A549 (cell line): Measurements from ENCODE around the gene GNAL. TPM values are rescaled to one million over a fixed set of nuclear protein-coding genes. Genes with fewer than 3 reads are reported as not detected.

ENCODE experiments used
- ATAC-seq, 2 experiments: fragments of 200-7000 bp in 1 of 2; fragments of >200 bp in 1 of 2; cut with Nextera tagmentation in 1 of 2; cut with Tn5 transposase in 1 of 2; 3 replicates each; pipeline versions ENCODE4 v1.8.0 to v1.9.1; 2018 to 2020; ENCODE audit warnings: mild to moderate bottlenecking in 1 of 2, moderate library complexity in 1 of 2
- CTCF ChIA-PET: fragments of 300-600 bp; sonication (Branson Sonifier 250); formaldehyde crosslinking; extraction: SDS; loops from one replicate; lab custom pipeline; 2021; ENCODE audit warnings: antibody characterized with exemption, inconsistent platforms; lab: Yijun Ruan, JAX
- POLR2A ChIA-PET: fragments of 350-600 bp; formaldehyde crosslinking; extraction: SDS; loops from one replicate; lab custom pipeline; 2021; ENCODE audit warnings: antibody characterized with exemption, inconsistent platforms; lab: Yijun Ruan, JAX
- DNase-seq, 2 experiments: peaks; one replicate each; pipeline versions ENCODE4 v3.0.0 to v3.0.0-alpha.2; 2011 to 2016; ENCODE audit warnings: low read depth in 1 of 2, low spot score in 1 of 2
- FAIRE-seq: peaks from 2 replicates; lab custom pipeline; 2011; peaks lifted over from hg19 to GRCh38; lab: Jason Lieb, UNC
- H3K27ac ChIP-seq, 2 experiments: fragments of >200 bp; sonication (Bioruptor Twin); formaldehyde crosslinking; 3 replicates each; pipeline ENCODE4 v1.5.1; 2016 to 2017
- H3K4me1 ChIP-seq: fragments of >200 bp; sonication (Bioruptor Twin); formaldehyde crosslinking; 3 replicates; pipeline ENCODE4 v1.6.1; 2016
- H3K4me2 ChIP-seq: fragments of >200 bp; sonication (Bioruptor Twin); formaldehyde crosslinking; 3 replicates; pipeline ENCODE4 v1.6.1; 2016
- H3K4me3 ChIP-seq: fragments of >200 bp; sonication (Bioruptor Twin); formaldehyde crosslinking; 3 replicates; pipeline ENCODE4 v1.5.1; 2016
- H3K9me3 ChIP-seq: fragments of >200 bp; sonication (Bioruptor Twin); formaldehyde crosslinking; 3 replicates; pipeline ENCODE4 v1.6.1; 2016
- BCL3 ChIP-seq: fragments of >200 bp; sonication (Bioruptor Twin); formaldehyde crosslinking; IDR thresholded peaks from 3 replicates; pipeline ENCODE4 v1.6.1; 2016
- CBX2 ChIP-seq: fragments of 200-600 bp; sonication (generic); IDR thresholded peaks from 2 replicates; pipeline ENCODE4 v1.6.1; 2016; ENCODE audit warnings: low read depth, mild to moderate bottlenecking, borderline replicate concordance
- CBX8 ChIP-seq: fragments of 200-600 bp; sonication (generic); IDR thresholded peaks from 2 replicates; pipeline ENCODE4 v1.6.1; 2016
- CTCF ChIP-seq: fragments of >200 bp; sonication (Bioruptor Twin); formaldehyde crosslinking; IDR thresholded peaks from 3 replicates; pipeline ENCODE4 v1.5.1; 2016
- EHMT2 ChIP-seq: fragments of 200-600 bp; sonication (generic); IDR thresholded peaks from 2 replicates; pipeline ENCODE4 v1.6.1; 2016; ENCODE audit warnings: antibody characterized with exemption, low read depth, mild to moderate bottlenecking, moderate library complexity
- ELK1 ChIP-seq: fragments of 150-350 bp; IDR thresholded peaks from 2 replicates; pipeline ENCODE4 v1.6.1; 2014; ENCODE audit warnings: low read depth, mild to moderate bottlenecking, low read length
- EP300 ChIP-seq, 2 experiments: fragments of >200 bp; sonication (Bioruptor Twin); formaldehyde crosslinking; IDR thresholded peaks; 2 replicates in 1 of 2; 3 replicates in 1 of 2; pipeline ENCODE4 v1.6.1; 2016 to 2017
- FOSL2 ChIP-seq, 2 experiments: fragments of 450-650 bp in 1 of 2; fragments of >200 bp in 1 of 2; sonication (Bioruptor Twin) in 1 of 2; formaldehyde crosslinking; IDR thresholded peaks; 2 replicates each; pipeline versions ENCODE4 v1.5.0 to v1.6.1; 2016 to 2020; ENCODE audit warnings: mild to moderate bottlenecking in 1 of 2, moderate library complexity in 1 of 2
- FOXS1 ChIP-seq: fragments of 250-450 bp; sonication (Bioruptor Pico); IDR thresholded peaks from 2 replicates; pipeline ENCODE4 v1.5.0; 2020; ENCODE audit warnings: mild to moderate bottlenecking, moderate library complexity
- HES2 ChIP-seq: fragments of >200 bp; sonication (Bioruptor Twin); formaldehyde crosslinking; IDR thresholded peaks from 2 replicates; pipeline ENCODE4 v1.6.1; 2016
- HMGXB4 ChIP-seq: fragments of 250-450 bp; sonication (Bioruptor Pico); IDR thresholded peaks from 2 replicates; pipeline ENCODE4 v1.5.0; 2021; ENCODE audit warnings: mild to moderate bottlenecking, moderate library complexity, borderline replicate concordance
- HOXA7 ChIP-seq: fragments of 250-450 bp; sonication (Bioruptor Pico); IDR thresholded peaks from 2 replicates; pipeline ENCODE4 v1.5.0; 2020; ENCODE audit warnings: mild to moderate bottlenecking, moderate library complexity
- JUN ChIP-seq, 2 experiments: fragments of >200 bp; sonication (Bioruptor Twin); formaldehyde crosslinking; IDR thresholded peaks; 2 replicates in 1 of 2; 3 replicates in 1 of 2; pipeline ENCODE4 v1.6.1; 2016 to 2017
- JUNB ChIP-seq: fragments of >200 bp; sonication (Bioruptor Twin); formaldehyde crosslinking; IDR thresholded peaks from 2 replicates; pipeline ENCODE4 v1.6.1; 2016
- KDM5A ChIP-seq: fragments of 200-600 bp; sonication (generic); IDR thresholded peaks from 2 replicates; pipeline ENCODE4 v1.6.1; 2016; ENCODE audit warnings: antibody characterized with exemption, mild to moderate bottlenecking
- NPAS2 ChIP-seq: fragments of 250-450 bp; sonication (Bioruptor Pico); IDR thresholded peaks from 2 replicates; pipeline ENCODE4 v1.8.0; 2022; ENCODE audit warnings: mild to moderate bottlenecking, moderate library complexity, borderline replicate concordance
- NR3C1 ChIP-seq: fragments of >200 bp; sonication (Bioruptor Twin); formaldehyde crosslinking; IDR thresholded peaks from 3 replicates; pipeline ENCODE4 v1.6.1; 2017
- PHF8 ChIP-seq: fragments of 200-600 bp; sonication (generic); IDR thresholded peaks from 2 replicates; pipeline ENCODE4 v1.6.1; 2016; ENCODE audit warnings: low read depth, mild to moderate bottlenecking, antibody characterized with exemption, moderate library complexity, borderline replicate concordance
- POLR2AphosphoS2 ChIP-seq: conservative IDR thresholded peaks from 2 replicates; pipeline ENCODE4 v1.6.1; 2012; ENCODE audit warnings: low read length, improper control_type of control experiment, inconsistent platforms
- RFX5 ChIP-seq: fragments of 450-650 bp; IDR thresholded peaks from 2 replicates; pipeline ENCODE4 v1.7.1; 2014; ENCODE audit warnings: antibody characterized with exemption, mild to moderate bottlenecking, moderate library complexity
- SMC3 ChIP-seq: fragments of >200 bp; sonication (Bioruptor Twin); formaldehyde crosslinking; IDR thresholded peaks from 3 replicates; pipeline ENCODE4 v1.6.1; 2018; ENCODE audit warnings: inconsistent platforms
- SREBF2 ChIP-seq: fragments of 450-650 bp; IDR thresholded peaks from 2 replicates; pipeline ENCODE4 v1.6.1; 2014; ENCODE audit warnings: mild to moderate bottlenecking, moderate library complexity
- TFCP2L1 ChIP-seq: fragments of 250-450 bp; sonication (Bioruptor Pico); IDR thresholded peaks from 2 replicates; pipeline ENCODE4 v1.5.0; 2021; ENCODE audit warnings: mild to moderate bottlenecking
- TP53 ChIP-seq: fragments of 250-450 bp; sonication (Bioruptor Pico); IDR thresholded peaks from 2 replicates; pipeline ENCODE4 v1.5.0; 2021; ENCODE audit warnings: mild to moderate bottlenecking, moderate library complexity
- ZC3H11A ChIP-seq: fragments of 450-650 bp; IDR thresholded peaks from 2 replicates; pipeline ENCODE4 v1.6.1; 2014; ENCODE audit warnings: antibody characterized with exemption, mild to moderate bottlenecking
- ZFP36 ChIP-seq: fragments of 450-650 bp; IDR thresholded peaks from 2 replicates; pipeline ENCODE4 v1.6.1; 2014; ENCODE audit warnings: borderline replicate concordance; ENCODE audit not compliant: partially characterized antibody
- ZNF302 ChIP-seq: fragments of 250-450 bp; sonication (Bioruptor Pico); IDR thresholded peaks from 2 replicates; pipeline ENCODE4 v1.9.0; 2021; ENCODE audit warnings: inconsistent platforms, mild to moderate bottlenecking, moderate library complexity
- ZSCAN20 ChIP-seq: fragments of 250-450 bp; sonication (Bioruptor Pico); IDR thresholded peaks from 2 replicates; pipeline ENCODE4 v1.8.0; 2022; ENCODE audit warnings: mild to moderate bottlenecking, moderate library complexity
- WGBS: methylation state at CpG from one replicate; pipeline ENCODE4 v1.1.6; 2017; ENCODE audit errors: missing lambda C conversion rate; 5-methylcytosine and 5-hydroxymethylcytosine counted together
- polyA plus RNA-seq, 4 experiments: library from polyadenylated mRNA; depleted of rRNA in 3 of 4; stranded (reverse); fragments of >200 nt; fragmentation: RNase III in 1 of 4; extraction: RNeasy Plus Mini Kit Qiagen cat#74134 plus additional on column Dnase treatment in 1 of 4; gene quantifications; 2 replicates in 3 of 4; 3 replicates in 1 of 4; pipeline ENCODE4 v1.2.3, GENCODE V29; 2011 to 2017

GNAL gene
- polyA plus RNA-seq, 2 of the 4 experiments (the other 2 are of a cell fraction), result 5.1 to 12.9 TPM

- TF ChIP-seq ELK1 (no peak), PHF8 (no peak), CBX8 (no peak), SMC3 (no peak), EP300 (IDR thresholded peaks at IDR 0.05) (no peak), FOSL2 (IDR thresholded peaks at IDR 0.05) (no peak), FOSL2 (CRISPR knock-in tag; IDR thresholded peaks at IDR 0.05) (no peak), CBX2 (no peak), HMGXB4 (CRISPR knock-in tag) (no peak)
These were observed 47.6 kb downstream of the GNAL start (continued) for GRCh38 chr18:11736656-11737055.

- H3K4me2 ChIP-seq, result no peak overlapping the region
- H3K9me3 ChIP-seq, result no peaks in the 10 kb centered on the region
- DNase-seq (no peak), FAIRE-seq (no peak), ATAC-seq (no peak)
- POLR2A ChIA-PET, result no interaction called here
- H3K4me3 ChIP-seq, result no peak overlapping the region
- H3K4me1 ChIP-seq, result 0 out of 3 replicates have a peak, but pooled peaks cover 3% of the 10 kb centered on the region
- H3K27ac ChIP-seq, result no peak overlapping the region
- TF ChIP-seq EP300 (IDR thresholded peaks at IDR 0.05) (no peak), ZFP36 (no peak), TP53 (no peak), NR3C1 (no peak), TFCP2L1 (no peak), HOXA7 (CRISPR knock-in tag) (no peak), RFX5 (no peak)
- WGBS, result 80% methylated on average over 7 of the region's 7 CpGs
- CTCF ChIA-PET, result interaction anchor here (0.6 to 3.2 kb wide), 5 partner anchors 12 to 255 kb away, joined by 3 to 12 read pairs (median 4); no protein-coding TSS in a partner anchor
These were observed 50.8 kb downstream of the GNAL start for GRCh38 chr18:11739893-11740292.

- FAIRE-seq (no peak), DNase-seq (no peak), ATAC-seq (no peak)
- ChIA-PET POLR2A (no interaction called here), CTCF (interaction anchor here (0.6 to 3.2 kb wide), 6 partner anchors 13 to 254 kb away, joined by 3 to 12 read pairs (median 4); no protein-coding TSS in a partner anchor)
- 82% methylated on average over 2 of the region's 2 CpGs for WGBS
- Histone ChIP-seq H3K4me1 (0 out of 3 replicates have a peak, but pooled peaks cover 3% of the 10 kb centered on the region), H3K4me3 (no peak overlapping the region), H3K27ac (no peak overlapping the region), H3K4me2 (no peak overlapping the region), H3K9me3 (no peaks in the 10 kb centered on the region)
- TF ChIP-seq JUN (IDR thresholded peaks at IDR 0.05), result no peak
- no peak for TF ChIP-seq ZSCAN20 (CRISPR knock-in tag)
- TF ChIP-seq TP53, result no peak
- no peak for TF ChIP-seq NPAS2 (CRISPR knock-in tag)
- no peak for TF ChIP-seq EHMT2
- TF ChIP-seq HES2, result no peak
- no peak for TF ChIP-seq FOXS1 (CRISPR knock-in tag)
- no peak for TF ChIP-seq JUNB
- no peak for TF ChIP-seq SREBF2
- TF ChIP-seq POLR2AphosphoS2, result no peak
- no peak for TF ChIP-seq ZNF302 (CRISPR knock-in tag)
- TF ChIP-seq CTCF, result no peak
- no peak for TF ChIP-seq NR3C1
- TF ChIP-seq BCL3, result no peak
- TF ChIP-seq FOSL2 (IDR thresholded peaks at IDR 0.05), result no peak
- TF ChIP-seq FOSL2 (CRISPR knock-in tag; IDR thresholded peaks at IDR 0.05), result no peak
- no peak for TF ChIP-seq KDM5A
- no peak for TF ChIP-seq ZC3H11A
These were observed 51.4 kb downstream of the GNAL start for GRCh38 chr18:11740461-11740860.
